ENCODE data around the gene GNRH2.
"Not testable (repeated sequence)": the region's sequence is repeated elsewhere in the genome, so short reads cannot be mapped to it uniquely, and the experiment has no call there.

Gene GNRH2

GRCh38 chr20:3075315-3075714, 31.9 kb downstream of the GNRH2 start:
- DNase-seq: not testable (repeated sequence)

DNA sequence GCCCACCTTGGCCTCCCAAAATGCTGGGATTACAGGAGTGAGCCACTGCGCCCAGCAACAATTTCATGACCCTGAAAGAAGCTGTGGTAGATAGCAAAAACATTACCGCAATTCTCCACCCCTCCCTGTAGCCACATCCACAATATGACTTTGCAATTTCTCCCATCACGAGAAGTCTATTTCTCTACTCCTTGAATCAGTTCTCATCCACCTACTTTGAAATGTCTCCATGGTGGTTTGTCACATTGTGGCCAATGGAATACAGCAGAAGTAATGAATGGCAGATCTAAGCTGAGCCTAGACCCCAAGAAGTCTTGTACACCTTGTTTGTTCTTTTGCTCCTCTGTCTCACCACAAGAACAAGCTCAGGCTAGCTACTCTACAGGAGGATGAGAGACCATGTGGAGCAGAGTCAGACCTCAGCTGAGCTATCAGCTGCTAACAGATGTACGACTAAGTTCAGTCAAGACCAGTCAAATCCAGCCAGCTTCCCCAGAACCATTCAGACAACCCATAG, 34.3 kb downstream of the GNRH2 start:
- no peak for DNase-seq

- no peak for DNase-seq
These were observed 37.5 kb downstream of the GNRH2 start for GRCh38 chr20:3080939-3081388.

DNA sequence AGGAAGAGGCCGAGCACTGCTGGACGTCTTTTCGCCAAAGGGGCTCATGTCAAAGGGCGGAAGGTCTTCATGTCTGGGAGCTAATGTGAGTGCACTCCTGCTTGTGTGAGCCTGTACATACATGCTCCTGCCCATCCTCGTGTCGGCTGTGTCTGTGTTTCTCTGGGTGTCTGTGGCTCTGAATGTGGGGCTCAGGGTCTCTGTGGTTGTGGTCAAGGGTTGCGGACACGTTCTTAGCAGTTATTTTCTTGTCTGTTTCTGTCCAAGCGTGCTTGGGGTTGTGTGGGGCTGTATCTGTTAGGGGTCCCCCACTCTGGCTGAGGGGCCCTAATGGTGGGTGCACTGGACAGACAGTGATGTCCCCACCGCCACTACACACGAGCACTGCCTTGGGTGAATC, 38.2 kb downstream of the GNRH2 start:
- DNase-seq: no peak

DNA sequence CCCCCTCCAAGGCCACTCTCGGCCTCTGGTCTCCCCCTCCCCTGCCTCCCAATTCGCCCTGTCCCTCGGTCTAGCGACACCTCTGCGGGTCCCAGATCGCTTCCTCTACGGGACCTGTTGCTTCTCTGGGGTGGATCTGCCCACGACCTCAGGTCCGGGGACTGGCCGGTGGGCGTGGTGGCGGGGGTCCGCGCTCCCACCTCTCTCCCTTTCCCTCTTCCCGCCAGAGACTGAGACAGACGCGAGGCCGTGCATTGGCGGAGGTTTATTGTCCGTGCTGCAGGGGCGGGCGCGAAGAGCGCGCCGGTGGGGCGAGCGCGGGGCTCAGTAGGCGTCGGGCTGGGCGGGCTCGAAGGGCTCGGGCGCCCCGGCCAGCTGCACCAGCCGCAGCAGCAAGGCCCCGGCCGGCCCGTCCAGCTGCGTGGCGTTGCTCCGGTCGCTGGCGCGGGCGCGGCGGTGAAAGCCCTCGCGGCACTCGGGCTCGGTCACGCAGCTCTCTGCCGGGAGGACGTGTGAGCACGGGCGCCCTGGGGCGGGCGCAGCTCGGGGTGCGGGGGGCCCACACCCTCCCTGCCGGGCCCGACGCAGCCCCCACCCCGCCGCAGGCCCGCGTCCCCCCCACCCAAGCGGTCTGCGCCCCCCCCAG, 39.0 kb downstream of the GNRH2 start:
- no peak for DNase-seq

- no peak for DNase-seq
These were observed 39.8 kb downstream of the GNRH2 start for GRCh38 chr20:3082955-3083952.

- no peak for DNase-seq
These were observed 41.0 kb downstream of the GNRH2 start, which contains the start of gene AVP for GRCh38 chr20:3084283-3084985. AVP (minus strand) TSS chr20:3084724; CDS start chr20:3084674, 50 bp downstream.

GRCh38 chr20:3084986-3085360, 41.6 kb downstream of the GNRH2 start:
- no peak for DNase-seq

GRCh38 chr20:3085571-3086072, 42.2 kb downstream of the GNRH2 start:
- DNase-seq: no peak

DNA sequence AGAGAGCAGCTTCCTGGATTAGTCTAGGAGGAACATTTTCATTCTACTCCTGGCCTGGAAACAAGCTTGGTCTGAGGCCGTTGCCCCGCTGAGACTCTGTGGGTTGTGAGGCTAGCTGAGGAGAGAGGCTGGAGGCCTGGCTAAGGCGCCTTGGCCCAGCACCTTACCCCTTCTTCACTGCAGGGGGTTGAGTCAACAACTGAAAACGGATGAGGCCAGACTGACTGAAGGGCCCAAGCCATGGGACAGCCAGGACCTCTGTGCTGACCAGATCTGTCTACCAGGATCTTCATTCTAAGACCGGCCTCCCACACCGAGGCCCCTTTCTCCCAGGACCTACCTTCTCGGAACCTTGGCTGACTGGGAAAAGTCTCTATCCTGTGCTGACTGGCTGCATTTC, 44.6 kb downstream of the GNRH2 start:
- no peak for DNase-seq

DNA sequence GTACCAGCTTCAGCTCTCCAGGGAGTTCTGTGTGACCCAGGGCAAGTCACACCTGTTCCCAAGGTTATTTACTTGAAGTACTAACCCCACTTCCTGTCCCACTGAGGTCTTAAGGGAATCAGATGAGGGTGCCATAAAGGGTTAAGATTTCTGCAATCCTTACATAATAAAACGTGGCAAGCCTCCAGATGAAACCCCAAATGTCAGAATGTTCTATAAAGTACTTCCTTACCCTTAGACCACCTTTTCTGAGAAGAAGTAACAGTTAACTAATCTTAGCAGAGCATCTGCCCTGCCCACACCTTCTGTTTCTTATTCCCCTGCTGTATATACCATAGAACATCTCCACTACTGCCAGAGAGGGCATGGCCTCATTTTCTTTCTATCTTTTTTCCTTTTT, 47.1 kb downstream of the GNRH2 start:
- no peak for DNase-seq

- peak; percentile 17 for DNase-seq
These were observed 49.4 kb downstream of the GNRH2 start for GRCh38 chr20:3092611-3093379.

- no peak for DNase-seq
These were observed 50.5 kb downstream of the GNRH2 start for GRCh38 chr20:3093861-3094361.

GRCh38 chr20:3094848-3095629, 51.6 kb downstream of the GNRH2 start:
- DNase-seq: no peak
